HUDEP-2 (cell line): ENCODE data around the gene TPO.
"Not testable (repeated sequence)": the region's sequence is repeated elsewhere in the genome, so short reads cannot be mapped to it uniquely, and the experiment has no call there.

ENCODE experiments used
- DNase-seq, 76 experiments: peaks; one replicate each; lab custom pipeline; 2025; ENCODE audit not compliant: unreplicated experiment in 76 of 76; lab: John Stamatoyannopoulos, UW

The TPO gene

DNA sequence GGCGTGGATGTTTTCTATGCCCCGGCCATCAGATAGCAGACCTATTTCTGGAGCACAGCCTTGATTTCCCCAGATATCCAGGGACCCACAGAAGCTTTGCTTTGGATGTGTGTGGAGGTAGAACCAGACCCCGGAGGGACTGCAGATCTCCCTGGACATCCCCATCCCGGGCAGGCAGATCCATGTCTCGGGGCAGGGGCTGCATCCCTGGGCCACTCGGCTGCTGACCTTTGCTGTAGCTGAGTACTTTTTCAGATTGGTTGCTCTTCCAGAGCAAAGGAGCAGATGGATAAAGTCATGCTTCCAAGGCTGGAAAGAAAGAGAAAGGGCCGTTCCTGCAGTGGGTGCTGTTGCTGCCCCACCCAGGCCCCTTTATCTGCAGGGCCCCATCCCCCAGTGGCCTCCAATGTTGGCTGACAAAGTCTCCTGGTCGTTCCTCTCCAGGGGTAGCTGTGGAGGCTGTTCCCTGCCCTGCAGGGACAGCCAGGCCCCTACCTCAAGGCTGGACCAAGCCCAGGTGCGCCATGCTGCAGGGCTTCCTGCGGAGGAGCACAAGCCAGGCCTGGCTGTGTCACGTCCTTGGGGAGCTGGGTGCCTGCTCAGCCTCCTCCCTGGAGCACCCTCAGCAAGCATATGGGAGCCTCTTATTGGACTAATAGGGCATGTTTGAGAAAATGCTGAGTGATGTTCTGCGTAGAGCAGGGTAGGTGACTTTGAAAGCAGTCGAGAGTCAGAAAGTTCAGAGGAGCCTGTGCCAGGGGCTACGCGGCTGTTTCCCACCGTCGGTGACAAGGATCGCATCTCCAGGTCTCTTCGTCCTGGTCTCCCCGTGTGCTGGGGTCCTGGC is 68.4 kb downstream of the TPO start:
- DNase-seq = no peak

DNA sequence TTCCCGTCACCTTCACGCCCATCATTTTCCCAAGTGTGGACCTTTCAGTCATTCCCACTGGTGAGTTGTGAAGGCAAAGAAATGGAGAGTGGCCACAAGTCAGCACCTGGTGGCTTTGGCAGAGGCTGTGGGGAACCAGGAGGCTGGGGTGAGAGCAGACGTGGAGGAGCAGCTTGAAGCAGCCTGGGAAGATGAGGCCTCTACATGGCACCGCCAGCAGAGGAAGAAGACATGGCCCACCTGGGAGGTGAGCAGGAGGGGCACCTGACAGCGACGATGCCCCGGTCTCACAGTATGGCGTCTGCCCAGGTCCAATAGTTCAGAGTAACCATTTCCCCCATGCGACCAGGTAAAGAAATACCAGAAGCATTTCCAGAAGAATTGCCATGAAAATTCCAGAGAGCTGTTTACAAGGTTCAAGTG is 69.0 kb downstream of the TPO start:
- DNase-seq = no peak

DNA sequence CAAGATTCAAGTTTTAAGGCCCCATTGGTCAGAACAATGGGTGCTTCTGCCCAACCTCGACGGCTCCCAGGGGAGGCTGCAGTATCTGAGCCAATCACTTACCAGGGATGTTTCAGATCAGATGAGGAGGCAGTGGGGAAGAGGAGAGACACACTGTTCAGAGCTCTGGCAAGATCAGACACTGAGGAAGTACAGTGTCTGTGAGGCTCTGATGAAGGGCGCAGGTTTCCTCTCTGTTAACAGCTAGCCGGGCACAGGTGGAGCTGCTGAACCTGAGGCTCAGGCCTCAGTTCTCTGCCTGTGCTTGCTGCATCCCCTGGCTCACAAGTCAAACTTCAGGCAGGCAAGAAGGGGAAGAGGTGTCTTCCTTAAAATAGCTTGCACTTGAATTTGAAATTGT is 69.7 kb downstream of the TPO start:
- no peak for DNase-seq

DNA sequence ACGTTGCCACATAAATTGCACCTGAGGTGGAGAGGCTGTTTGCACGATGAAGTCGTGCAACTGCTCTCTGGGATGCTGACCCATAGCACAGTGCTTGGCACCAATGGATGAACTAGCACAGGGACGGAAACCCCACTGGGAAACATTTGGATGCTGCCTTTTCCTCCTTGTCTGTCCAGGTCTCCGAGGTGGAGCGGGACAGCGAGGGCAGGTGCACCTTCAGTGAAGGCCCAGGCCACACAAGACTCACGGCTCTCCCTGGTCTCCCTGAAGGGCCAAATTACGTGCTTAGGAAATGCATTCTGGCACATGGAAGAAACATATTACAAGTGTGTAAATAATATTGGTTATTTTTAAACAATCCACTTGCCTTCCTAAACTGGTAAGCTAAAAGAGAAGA is 70.3 kb downstream of the TPO start:
- DNase-seq = no peak

DNA sequence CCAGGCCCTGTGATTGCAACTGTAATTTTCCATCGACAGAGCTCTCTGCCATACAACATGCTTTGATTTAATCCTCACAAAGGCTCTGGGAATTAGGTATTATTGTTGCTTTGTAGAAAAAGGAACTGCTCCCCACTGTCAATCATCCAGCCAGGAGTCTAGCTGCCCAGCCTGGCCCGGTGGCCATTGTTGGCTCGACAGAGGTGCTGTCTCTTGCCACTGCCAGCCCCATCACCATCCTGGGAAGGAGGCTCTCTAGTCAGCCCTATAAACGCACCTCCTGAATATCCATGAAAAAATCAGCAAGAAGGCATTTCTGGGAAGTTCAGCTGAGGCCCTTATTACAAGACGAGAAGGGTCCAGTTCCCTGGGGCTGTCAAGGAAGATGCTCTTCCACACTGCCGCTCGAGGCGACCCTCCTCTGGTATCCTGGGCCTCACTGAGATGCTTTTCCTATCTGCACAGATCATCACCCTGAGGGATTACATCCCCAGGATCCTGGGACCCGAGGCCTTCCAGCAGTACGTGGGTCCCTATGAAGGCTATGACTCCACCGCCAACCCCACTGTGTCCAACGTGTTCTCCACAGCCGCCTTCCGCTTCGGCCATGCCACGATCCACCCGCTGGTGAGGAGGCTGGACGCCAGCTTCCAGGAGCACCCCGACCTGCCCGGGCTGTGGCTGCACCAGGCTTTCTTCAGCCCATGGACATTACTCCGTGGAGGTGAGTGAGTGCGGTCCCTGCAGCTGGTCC is 71.0 kb downstream of the TPO start:
- no peak for DNase-seq

DNA sequence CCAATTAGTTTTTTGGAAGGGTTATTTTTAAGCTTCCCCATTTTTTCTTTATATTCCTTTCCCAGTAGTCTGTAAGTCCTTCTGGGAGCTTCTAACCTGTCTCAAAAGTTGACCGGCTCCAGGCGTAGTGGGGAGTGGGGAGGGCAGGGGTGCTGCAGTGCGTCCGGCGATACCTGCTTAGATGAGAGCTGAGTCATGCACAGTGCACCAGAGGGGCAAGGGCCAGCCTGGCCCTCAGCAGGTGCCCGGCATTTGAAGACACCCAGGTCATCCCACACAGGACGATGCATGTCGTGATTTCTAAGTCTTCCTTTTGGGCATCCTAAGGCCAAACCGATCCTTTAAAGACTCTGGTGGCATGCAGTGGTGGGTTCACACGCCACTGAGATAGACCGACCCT is 73.4 kb downstream of the TPO start:
- DNase-seq = no peak

DNA sequence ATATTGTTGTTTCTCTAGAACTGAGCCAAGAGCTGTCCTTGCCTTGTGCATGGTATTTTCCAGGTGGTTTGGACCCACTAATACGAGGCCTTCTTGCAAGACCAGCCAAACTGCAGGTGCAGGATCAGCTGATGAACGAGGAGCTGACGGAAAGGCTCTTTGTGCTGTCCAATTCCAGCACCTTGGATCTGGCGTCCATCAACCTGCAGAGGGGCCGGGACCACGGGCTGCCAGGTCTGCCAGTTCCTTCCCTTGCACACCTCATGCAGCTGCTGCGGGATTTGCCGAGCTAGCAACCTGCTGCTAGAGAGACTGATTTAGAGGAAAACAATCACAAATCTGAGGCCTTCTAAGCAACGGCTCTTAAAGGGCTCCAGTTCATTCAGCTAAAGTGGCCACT is 74.5 kb downstream of the TPO start:
- no peak for DNase-seq

DNA sequence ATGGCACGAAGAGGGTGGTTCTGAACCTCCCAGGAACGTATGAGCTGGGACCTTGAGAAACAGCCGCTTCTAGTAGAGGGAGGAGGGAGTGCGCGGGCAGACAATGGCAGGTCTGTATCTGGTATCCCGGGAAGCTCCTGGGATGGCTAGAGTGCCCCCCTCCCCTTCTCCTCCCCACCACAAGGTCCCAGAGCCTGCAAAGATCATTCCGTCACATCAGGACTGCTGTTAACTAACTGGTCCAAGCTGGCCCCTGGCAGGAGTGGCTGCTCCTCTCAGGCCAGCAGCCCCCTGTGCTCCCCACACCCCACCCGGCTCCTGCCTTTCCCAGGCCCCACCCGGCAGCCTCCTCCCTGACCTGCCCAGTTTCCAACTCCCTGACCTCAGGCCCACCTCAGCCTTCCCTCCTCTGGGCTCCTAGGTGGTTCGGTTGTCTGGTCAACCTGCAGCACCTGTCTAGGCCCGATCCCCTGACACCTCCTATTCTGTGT is 75.0 kb downstream of the TPO start:
- DNase-seq = no peak

DNA sequence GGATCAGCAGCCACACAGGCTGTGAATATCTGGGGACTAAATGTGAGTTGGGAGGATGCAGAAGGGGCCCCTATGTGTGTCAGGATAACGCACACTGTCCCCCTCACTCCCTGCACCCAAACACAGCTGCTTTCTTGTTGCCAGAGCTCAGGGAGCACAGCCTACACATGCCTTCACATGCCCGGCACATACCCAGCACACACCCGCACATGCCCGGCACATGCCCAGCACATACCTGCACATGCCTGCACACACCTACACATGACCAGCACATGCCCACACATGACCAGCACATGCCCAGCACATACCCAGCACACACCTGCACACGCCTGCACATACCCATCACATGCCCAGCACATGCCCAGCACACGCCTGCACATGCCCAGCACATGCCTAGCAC is 75.6 kb downstream of the TPO start:
- no peak for DNase-seq

DNA sequence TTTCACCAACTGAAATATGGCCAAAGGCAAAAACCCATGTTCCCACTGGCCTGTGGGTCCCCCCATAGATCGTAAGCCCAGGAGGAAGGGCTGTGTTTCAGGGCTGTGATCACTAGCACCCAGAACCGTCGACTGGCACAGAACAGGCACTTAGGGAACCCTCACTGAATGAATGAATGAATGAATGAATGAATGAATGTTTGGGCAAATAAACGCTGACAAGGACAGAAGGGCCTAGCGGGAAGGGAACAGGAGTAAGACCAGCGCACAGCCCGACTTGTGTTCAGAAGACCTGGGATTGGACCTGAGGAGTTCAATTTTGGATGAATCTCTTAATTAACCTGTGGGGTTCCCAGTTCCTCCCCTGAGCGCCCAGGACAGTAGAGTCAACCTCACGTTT is 76.2 kb downstream of the TPO start:
- no peak for DNase-seq

DNA sequence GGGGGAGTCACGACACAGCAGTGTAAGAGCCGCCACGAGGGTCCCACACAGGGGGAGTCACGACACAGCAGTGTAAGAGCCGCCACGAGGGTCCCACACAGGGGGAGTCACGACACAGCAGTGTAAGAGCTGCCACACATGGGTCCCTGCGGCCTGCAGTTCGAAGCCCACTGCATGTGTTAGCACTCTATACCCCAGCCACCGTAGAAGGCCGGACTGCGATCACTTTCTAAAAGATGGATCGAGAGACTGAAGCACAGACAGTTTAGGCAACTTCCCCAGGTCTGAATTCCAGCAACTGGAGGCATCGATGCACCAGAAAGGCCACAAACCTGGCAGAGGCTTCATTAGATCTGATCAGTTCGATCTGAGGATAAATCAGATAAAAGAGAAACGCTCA is 77.1 kb downstream of the TPO start:
- DNase-seq = not testable (repeated sequence)

DNA sequence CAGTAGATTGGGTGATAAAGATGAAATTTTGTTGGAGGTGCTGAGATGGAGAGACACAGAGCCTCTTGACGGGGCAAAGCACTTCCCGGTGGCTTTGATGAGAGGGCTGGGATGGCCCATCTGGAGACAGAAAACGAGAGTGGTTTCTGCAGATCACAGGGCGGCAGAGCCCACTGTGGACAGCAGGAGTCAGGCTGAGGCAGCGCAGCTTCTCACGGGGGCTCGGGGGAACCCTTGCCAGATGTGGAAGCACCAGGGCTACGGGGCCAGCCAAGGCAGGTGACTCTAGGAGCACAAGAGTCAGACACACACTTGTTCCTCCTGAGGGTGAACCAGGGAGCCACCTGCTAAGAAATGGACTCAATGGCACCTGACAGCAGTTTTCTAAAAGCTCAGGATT is 78.5 kb downstream of the TPO start:
- no peak for DNase-seq

DNA sequence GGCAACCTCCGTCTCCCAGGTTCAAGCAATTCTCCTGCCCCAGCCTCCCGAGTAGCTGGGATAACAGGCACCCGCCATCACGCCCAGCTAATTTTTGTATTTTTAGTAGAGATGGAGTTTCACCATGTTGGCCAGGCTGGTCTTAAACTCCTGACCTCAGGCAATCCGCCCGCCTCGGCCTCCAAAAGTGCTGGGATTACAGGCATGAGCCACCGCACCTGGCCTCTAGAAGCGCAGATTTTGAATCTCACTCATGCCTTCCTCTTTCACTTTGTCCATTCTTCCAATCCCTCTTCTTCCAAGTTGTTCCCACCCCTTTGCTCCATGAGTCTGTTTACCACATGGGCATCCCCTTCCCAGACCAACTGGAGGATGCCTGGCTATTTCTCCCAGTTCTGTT is 79.0 kb downstream of the TPO start:
- DNase-seq = not testable (repeated sequence)

DNA sequence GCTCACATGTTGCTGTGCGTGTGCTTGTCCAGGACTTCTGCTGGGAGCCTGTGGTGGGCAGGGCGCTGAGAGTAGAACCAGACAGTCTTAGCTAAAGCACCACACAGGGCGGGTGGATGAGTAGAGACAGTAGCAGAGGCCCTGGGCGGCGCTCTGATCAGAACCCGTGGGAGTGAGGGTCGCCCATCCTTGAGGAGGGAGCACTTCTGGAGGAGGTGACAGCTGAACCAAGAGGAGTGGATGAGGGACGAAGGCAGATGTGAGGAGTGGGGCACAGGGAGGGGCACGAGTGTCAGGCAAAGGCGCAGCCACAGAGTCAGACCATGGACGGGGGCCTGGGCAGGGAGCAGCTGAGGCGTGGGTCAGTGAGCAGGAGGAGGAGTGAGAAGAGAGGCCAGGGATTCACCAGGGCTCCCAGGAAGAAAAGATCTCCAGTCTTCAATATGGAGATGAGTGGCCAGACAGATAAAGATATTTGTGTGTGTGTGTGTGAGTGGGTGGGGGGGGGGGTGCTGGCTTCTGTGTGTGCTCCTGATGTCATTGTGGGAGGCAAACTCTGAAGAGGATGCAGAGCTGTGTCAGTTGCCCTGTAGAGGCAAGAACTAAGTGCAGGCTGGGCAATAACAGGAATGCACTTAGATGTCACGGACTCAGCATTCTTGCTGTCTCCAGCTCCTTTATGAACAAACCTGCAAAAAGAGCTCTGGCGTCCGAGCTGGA is 79.6 kb downstream of the TPO start:
- peak in 40 of 76 experiments; percentile 8 to 67 (median 26) for DNase-seq

DNA sequence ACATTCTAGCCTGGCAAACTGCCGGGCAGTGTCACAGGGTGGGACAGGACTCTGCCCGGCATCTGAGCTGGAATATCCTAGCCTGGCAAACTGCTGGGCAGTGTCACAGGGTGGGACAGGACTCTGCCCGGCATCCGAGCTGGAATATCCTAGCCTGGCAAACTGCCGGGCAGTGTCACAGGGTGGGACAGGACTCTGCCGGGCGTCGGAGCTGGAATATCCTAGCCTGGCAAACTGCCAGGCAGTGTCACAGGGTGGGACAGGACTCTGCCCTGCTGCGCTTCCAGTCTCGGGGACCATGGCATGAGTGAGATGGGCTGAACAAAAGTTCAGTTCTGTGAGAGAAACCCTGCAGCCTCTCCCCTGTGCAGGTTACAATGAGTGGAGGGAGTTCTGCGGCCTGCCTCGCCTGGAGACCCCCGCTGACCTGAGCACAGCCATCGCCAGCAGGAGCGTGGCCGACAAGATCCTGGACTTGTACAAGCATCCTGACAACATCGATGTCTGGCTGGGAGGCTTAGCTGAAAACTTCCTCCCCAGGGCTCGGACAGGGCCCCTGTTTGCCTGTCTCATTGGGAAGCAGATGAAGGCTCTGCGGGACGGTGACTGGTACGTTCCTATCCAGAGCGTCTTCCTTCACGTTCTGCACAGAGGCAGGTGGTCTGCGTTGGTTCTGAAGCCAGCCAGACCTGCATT is 80.3 kb downstream of the TPO start:
- DNase-seq = no peak

DNA sequence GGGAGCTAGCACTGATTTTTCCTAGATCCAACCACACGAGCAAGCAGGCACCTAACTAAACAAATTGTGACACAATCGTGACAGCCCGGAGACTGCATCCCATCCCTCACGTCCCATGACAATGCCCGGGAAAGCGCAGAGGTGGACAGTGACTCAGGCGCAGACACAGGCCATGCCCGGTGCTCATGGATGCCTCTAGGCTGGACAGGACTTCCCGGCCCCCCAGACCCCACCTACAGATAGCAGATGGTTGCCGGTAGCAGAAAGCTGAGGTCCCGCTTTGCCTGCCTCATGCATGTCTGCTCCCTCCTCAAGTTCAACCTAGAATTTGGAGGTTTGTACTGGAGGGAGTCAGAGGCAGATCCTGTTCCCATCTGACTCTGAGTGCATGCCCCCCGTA is 81.0 kb downstream of the TPO start:
- DNase-seq = no peak

DNA sequence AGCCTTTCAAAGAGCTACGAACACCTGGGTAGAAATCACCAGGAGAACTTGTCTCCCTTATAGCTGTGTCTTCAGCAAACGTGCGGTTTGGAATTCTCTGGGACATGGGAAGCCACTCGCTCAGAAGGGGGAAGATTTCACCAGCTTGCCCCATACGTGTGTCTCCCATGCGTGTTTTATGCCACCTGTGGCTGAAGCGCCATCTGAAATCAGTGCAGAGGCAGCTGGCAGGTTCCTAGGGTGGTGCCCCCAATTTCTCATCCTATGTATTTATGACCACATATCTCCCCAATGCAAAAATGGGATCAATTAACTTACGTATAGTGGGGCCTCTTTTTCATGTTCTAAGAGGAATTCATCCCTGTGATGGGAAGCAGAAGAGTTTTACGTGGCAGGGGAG is 81.6 kb downstream of the TPO start:
- no peak for DNase-seq

DNA sequence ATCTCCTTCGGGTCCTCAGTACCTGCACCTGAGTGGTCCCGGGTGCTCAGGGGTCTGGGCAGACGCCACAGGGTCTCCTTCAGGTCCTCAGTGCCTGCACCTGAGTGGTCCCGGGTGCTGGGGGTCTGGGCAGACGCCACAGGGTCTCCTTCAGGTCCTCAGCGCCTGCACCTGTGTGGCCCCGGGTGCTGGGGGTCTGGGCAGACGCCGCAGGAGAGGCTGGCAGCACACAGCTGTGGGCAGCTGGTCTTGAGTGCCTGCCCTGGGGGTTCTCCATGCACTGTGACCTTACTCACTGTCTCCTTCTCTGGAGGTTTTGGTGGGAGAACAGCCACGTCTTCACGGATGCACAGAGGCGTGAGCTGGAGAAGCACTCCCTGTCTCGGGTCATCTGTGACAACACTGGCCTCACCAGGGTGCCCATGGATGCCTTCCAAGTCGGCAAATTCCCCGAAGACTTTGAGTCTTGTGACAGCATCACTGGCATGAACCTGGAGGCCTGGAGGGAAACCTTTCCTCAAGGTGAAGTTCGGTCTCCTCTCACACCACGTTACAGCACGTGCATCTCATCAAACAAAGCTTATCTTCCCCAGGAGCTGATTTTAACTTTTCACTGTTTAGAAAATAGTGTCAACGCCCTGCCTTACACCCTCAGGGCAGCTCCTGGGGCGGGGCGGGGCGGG is 82.6 kb downstream of the TPO start:
- DNase-seq = peak in 51 of 76 experiments; percentile 11 to 83 (median 52)

DNA sequence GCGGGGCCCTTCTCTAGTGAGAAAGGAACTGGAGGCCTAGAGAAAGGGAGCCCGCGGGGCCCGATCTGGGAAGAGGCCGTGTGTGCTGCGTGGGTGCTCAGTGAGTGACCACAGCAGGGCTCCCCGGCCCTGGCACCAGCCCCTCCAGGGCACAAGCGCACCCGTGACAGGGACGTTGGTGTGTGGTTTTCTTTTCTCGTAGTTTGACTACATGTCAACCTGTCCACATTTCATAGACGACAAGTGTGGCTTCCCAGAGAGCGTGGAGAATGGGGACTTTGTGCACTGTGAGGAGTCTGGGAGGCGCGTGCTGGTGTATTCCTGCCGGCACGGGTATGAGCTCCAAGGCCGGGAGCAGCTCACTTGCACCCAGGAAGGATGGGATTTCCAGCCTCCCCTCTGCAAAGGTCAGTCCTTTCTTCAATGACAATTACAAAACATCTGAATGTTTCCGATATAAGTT is 83.1 kb downstream of the TPO start:
- peak in 16 of 76 experiments; percentile 14 to 77 (median 52) for DNase-seq

DNA sequence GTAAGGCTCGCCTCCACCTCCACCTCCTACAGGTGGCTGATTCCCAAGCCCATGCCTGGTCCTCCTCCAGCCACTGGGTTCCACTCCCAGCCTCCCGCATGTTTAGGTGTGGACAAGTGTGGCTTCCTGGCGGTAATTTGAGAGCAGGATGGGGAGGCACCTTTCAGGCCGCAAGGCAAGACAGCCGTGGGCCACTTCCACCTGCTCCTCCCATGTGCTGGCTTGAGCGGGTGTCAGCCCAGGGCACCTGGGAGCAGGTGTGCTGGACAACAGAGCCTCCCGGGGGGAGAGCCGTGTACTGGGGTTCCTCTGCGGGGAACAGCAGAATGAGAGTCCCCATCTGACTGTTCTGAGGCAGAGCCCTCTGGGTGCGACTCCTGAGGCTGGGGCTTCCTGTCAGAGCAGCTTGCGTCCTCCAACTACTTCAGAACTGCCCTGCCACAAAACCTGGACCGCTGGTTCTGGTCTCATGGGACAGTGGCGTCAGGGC is 83.9 kb downstream of the TPO start:
- DNase-seq = no peak
